OCI-LY1 (cell line): ENCODE results near the gene BACH1.

Experiments used
- H2AFZ ChIP-seq: fragments of 200-600 bp; sonication (generic), shearing (Covaris generic); 2 replicates; pipeline ENCODE4 v1.6.0; 2014; ENCODE audit warnings: antibody characterized with exemption, mild to moderate bottlenecking, low read length
- H3F3A ChIP-seq: fragments of 200-600 bp; sonication (generic), shearing (Covaris generic); 2 replicates; pipeline ENCODE4 v1.6.0; 2014; ENCODE audit warnings: mild to moderate bottlenecking, antibody characterized with exemption, low read length, moderate library complexity; ENCODE audit not compliant: insufficient read depth
- H3K27ac ChIP-seq: fragments of 200-600 bp; sonication (generic); 2 replicates; pipeline ENCODE4 v1.5.1; 2014; ENCODE audit warnings: low read length, mixed run types, mild to moderate bottlenecking, low read depth; ENCODE audit not compliant: poor library complexity, severe bottlenecking
- H3K27me3 ChIP-seq: fragments of 200-600 bp; sonication (generic); 2 replicates; pipeline ENCODE4 v1.6.0; 2014; ENCODE audit warnings: antibody characterized with exemption, mild to moderate bottlenecking, low read length, moderate library complexity; ENCODE audit not compliant: insufficient read depth
- H3K36me3 ChIP-seq: fragments of 200-600 bp; sonication (generic); 2 replicates; pipeline ENCODE4 v1.6.1; 2014; ENCODE audit warnings: mild to moderate bottlenecking, antibody characterized with exemption, low read length, moderate library complexity, mixed read lengths; ENCODE audit not compliant: insufficient read depth
- H3K4me1 ChIP-seq: fragments of 200-600 bp; sonication (generic); 2 replicates; pipeline ENCODE4 v1.5.1; 2014; ENCODE audit warnings: mild to moderate bottlenecking, low read length, moderate library complexity; ENCODE audit not compliant: insufficient read depth, severe bottlenecking
- H3K4me2 ChIP-seq: fragments of 200-600 bp; sonication (generic), shearing (Covaris generic); 2 replicates; pipeline ENCODE4 v1.6.1; 2014; ENCODE audit warnings: low read length
- H3K4me3 ChIP-seq: fragments of 200-600 bp; sonication (generic); 2 replicates; pipeline ENCODE4 v1.5.1; 2014; ENCODE audit warnings: low read length, low read depth, mild to moderate bottlenecking, mixed read lengths; ENCODE audit not compliant: poor library complexity, severe bottlenecking
- H3K79me2 ChIP-seq: fragments of 200-600 bp; shearing (Covaris generic); 2 replicates; pipeline ENCODE4 v1.6.1; 2016; ENCODE audit warnings: mixed run types, low read length, mixed read lengths; ENCODE audit not compliant: insufficient read depth
- H3K9ac ChIP-seq: fragments of 200-600 bp; sonication (generic), shearing (Covaris generic); 2 replicates; pipeline ENCODE4 v1.6.1; 2014; ENCODE audit warnings: mild to moderate bottlenecking, low read length, mixed read lengths
- H3K9me2 ChIP-seq: fragments of 200-600 bp; sonication (generic), shearing (Covaris generic); 2 replicates; pipeline ENCODE4 v1.6.1; 2014; ENCODE audit warnings: low read depth, mild to moderate bottlenecking, low read length, mixed read lengths
- H3K9me3 ChIP-seq: fragments of 200-600 bp; shearing (Covaris generic); 2 replicates; pipeline ENCODE4 v1.6.1; 2014; ENCODE audit warnings: low read length, mixed read lengths
- H4K20me1 ChIP-seq: fragments of 200-600 bp; sonication (generic), shearing (Covaris generic); 2 replicates; pipeline ENCODE4 v1.6.0; 2016; ENCODE audit warnings: mild to moderate bottlenecking, low read length; ENCODE audit not compliant: insufficient read depth
- EZH2 ChIP-seq: fragments of 200-600 bp; sonication (generic), shearing (Covaris generic); IDR thresholded peaks from 2 replicates; pipeline ENCODE4 v1.8.0; 2017; ENCODE audit warnings: borderline replicate concordance, mixed run types, mild to moderate bottlenecking, antibody characterized with exemption, low read length, moderate library complexity, mixed read lengths
- TF ChIP-seq, protein P1 (sequence below): fragments of 200-600 bp; sonication (generic), shearing (Covaris generic); IDR thresholded peaks from 2 replicates; pipeline ENCODE4 v1.5.1; 2017; ENCODE audit warnings: mild to moderate bottlenecking, antibody characterized with exemption, low read length, moderate library complexity, mixed read lengths

BACH1 gene

DNA sequence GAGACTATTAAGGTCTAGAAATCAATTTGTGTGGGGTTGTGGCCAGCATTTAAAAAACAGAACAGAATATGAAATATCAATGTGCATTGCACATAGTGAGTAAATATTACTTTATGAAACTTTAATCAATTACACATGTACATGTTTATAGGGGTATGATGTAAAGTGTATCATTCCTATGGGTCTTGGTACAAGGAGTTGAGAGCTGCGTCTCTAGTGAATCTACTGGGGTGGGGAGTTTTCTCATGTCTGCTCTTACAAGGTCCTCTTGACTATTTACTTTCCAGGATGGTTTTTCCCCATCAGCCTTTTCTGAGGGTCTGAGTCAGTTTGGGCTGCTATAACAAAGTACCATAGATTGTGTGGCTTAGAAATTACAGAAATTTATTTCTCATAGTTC is 75.8 kb downstream of the BACH1 start:
- no peak overlapping the region for H3K27ac ChIP-seq
- H3K4me3 ChIP-seq: no peak overlapping the region
- no peaks in the 10 kb centered on the region for H3K9me3 ChIP-seq
- H3K4me1 ChIP-seq: no peaks in the 10 kb centered on the region
- H3K36me3 ChIP-seq: no peaks in the 10 kb centered on the region; the same call in 1 of the 2 replicates
- H3K9ac ChIP-seq: no peak overlapping the region
- H3K4me2 ChIP-seq: no peak overlapping the region
- no peaks in the 10 kb centered on the region for H3K9me2 ChIP-seq
- H3K79me2 ChIP-seq: no peaks in the 10 kb centered on the region
- H2AFZ ChIP-seq: no peak overlapping the region
- H4K20me1 ChIP-seq: no peaks in the 10 kb centered on the region
- no peaks in the 10 kb centered on the region for H3F3A ChIP-seq
- no peaks in the 10 kb centered on the region for H3K27me3 ChIP-seq
- TF ChIP-seq, protein P1, sequence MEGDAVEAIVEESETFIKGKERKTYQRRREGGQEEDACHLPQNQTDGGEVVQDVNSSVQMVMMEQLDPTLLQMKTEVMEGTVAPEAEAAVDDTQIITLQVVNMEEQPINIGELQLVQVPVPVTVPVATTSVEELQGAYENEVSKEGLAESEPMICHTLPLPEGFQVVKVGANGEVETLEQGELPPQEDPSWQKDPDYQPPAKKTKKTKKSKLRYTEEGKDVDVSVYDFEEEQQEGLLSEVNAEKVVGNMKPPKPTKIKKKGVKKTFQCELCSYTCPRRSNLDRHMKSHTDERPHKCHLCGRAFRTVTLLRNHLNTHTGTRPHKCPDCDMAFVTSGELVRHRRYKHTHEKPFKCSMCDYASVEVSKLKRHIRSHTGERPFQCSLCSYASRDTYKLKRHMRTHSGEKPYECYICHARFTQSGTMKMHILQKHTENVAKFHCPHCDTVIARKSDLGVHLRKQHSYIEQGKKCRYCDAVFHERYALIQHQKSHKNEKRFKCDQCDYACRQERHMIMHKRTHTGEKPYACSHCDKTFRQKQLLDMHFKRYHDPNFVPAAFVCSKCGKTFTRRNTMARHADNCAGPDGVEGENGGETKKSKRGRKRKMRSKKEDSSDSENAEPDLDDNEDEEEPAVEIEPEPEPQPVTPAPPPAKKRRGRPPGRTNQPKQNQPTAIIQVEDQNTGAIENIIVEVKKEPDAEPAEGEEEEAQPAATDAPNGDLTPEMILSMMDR: no peak
- no peak for TF ChIP-seq EZH2

GRCh38 chr21:29376556-29376955 is 77.8 kb downstream of the BACH1 start:
- no peak overlapping the region for H2AFZ ChIP-seq
- H3K79me2 ChIP-seq: no peaks in the 10 kb centered on the region
- no peaks in the 10 kb centered on the region for H4K20me1 ChIP-seq
- H3K9ac ChIP-seq: no peak overlapping the region
- H3K9me3 ChIP-seq: no peaks in the 10 kb centered on the region
- no peak overlapping the region for H3K27ac ChIP-seq
- H3F3A ChIP-seq: no peaks in the 10 kb centered on the region
- no peaks in the 10 kb centered on the region for H3K9me2 ChIP-seq
- no peaks in the 10 kb centered on the region for H3K4me1 ChIP-seq
- H3K4me3 ChIP-seq: no peak overlapping the region
- H3K4me2 ChIP-seq: no peak overlapping the region
- no peaks in the 10 kb centered on the region; the same call in 1 of the 2 replicates for H3K36me3 ChIP-seq
- no peaks in the 10 kb centered on the region for H3K27me3 ChIP-seq
- no peak for TF ChIP-seq EZH2
- TF ChIP-seq, protein P1: peak; percentile 78

- TF ChIP-seq EZH2: no peak
- TF ChIP-seq, protein P1: no peak
- H3K36me3 ChIP-seq: no peaks in the 10 kb centered on the region; the same call in 1 of the 2 replicates
Observed at GRCh38 chr21:29377266-29377665, 78.5 kb downstream of the BACH1 start.

More at GRCh38 chr21:29377266-29377665, 78.5 kb downstream of the BACH1 start:
- Histone ChIP-seq H3K9me2 (no peaks in the 10 kb centered on the region), H3K27ac (no peak overlapping the region), H3K4me2 (no peak overlapping the region), H2AFZ (no peak overlapping the region), H4K20me1 (no peaks in the 10 kb centered on the region), H3K9me3 (no peaks in the 10 kb centered on the region), H3F3A (no peaks in the 10 kb centered on the region), H3K4me1 (no peaks in the 10 kb centered on the region), H3K27me3 (no peaks in the 10 kb centered on the region), H3K9ac (no peak overlapping the region), H3K79me2 (no peaks in the 10 kb centered on the region), H3K4me3 (no peak overlapping the region)
